ENCODE data around the gene ATAD3A. TPM values are rescaled to one million over a fixed set of nuclear protein-coding genes. Genes with fewer than 3 reads are reported as not detected.

Gene ATAD3A
- total and polyA plus RNA-seq, 9 of the 15 experiments (the other 6 are each of a cell fraction or from before 2014, with no cell fraction given): 0.10 to 173 (median 36.7) TPM

GRCh38 chr1:1511533-1512285 is at the start of gene ATAD3A (continued):
- TF ChIP-seq, protein P1, sequence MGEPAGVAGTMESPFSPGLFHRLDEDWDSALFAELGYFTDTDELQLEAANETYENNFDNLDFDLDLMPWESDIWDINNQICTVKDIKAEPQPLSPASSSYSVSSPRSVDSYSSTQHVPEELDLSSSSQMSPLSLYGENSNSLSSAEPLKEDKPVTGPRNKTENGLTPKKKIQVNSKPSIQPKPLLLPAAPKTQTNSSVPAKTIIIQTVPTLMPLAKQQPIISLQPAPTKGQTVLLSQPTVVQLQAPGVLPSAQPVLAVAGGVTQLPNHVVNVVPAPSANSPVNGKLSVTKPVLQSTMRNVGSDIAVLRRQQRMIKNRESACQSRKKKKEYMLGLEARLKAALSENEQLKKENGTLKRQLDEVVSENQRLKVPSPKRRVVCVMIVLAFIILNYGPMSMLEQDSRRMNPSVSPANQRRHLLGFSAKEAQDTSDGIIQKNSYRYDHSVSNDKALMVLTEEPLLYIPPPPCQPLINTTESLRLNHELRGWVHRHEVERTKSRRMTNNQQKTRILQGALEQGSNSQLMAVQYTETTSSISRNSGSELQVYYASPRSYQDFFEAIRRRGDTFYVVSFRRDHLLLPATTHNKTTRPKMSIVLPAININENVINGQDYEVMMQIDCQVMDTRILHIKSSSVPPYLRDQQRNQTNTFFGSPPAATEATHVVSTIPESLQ (CRISPR knock-in tag; IDR thresholded peaks at IDR 0.05): no peak; the same call in none of the 2 replicates
- no peak for TF ChIP-seq STAT5B (CRISPR knock-in tag; IDR thresholded peaks at IDR 0.05)
- 0 out of 2 replicates have a peak, but pooled peaks have one; percentile 19 for TF ChIP-seq ZNF395 (CRISPR knock-in tag; IDR thresholded peaks at IDR 0.05)
- TF ChIP-seq KAT8 (IDR thresholded peaks at IDR 0.05; ENCODE audit: low read depth): no peak
- no peak for TF ChIP-seq FOXA1 (IDR thresholded peaks at IDR 0.05; ENCODE audit: borderline replicate concordance)
- TF ChIP-seq CBX5 (IDR thresholded peaks at IDR 0.05; ENCODE audit: borderline replicate concordance, low read depth): no peak
- no peak for TF ChIP-seq RHOXF2B (CRISPR knock-in tag; conservative IDR thresholded peaks at IDR 0.05)
- TF ChIP-seq, protein P2, sequence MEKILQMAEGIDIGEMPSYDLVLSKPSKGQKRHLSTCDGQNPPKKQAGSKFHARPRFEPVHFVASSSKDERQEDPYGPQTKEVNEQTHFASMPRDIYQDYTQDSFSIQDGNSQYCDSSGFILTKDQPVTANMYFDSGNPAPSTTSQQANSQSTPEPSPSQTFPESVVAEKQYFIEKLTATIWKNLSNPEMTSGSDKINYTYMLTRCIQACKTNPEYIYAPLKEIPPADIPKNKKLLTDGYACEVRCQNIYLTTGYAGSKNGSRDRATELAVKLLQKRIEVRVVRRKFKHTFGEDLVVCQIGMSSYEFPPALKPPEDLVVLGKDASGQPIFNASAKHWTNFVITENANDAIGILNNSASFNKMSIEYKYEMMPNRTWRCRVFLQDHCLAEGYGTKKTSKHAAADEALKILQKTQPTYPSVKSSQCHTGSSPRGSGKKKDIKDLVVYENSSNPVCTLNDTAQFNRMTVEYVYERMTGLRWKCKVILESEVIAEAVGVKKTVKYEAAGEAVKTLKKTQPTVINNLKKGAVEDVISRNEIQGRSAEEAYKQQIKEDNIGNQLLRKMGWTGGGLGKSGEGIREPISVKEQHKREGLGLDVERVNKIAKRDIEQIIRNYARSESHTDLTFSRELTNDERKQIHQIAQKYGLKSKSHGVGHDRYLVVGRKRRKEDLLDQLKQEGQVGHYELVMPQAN (IDR thresholded peaks at IDR 0.05; ENCODE audit: borderline replicate concordance): peak; percentile 96
- no peak for TF ChIP-seq ZNF217 (CRISPR knock-in tag; IDR thresholded peaks at IDR 0.05)
- no peak for TF ChIP-seq CHAMP1 (IDR thresholded peaks at IDR 0.05)
- TF ChIP-seq CEBPZ (IDR thresholded peaks at IDR 0.05; ENCODE audit: borderline replicate concordance, low read depth, low read length): no peak
- TF ChIP-seq, protein P3, sequence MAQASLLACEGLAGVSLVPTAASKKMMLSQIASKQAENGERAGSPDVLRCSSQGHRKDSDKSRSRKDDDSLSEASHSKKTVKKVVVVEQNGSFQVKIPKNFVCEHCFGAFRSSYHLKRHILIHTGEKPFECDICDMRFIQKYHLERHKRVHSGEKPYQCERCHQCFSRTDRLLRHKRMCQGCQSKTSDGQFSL (CRISPR knock-in tag; IDR thresholded peaks at IDR 0.05): no peak
- TF ChIP-seq, protein P3 (tag; IDR thresholded peaks at IDR 0.05): no peak
- TF ChIP-seq BRCA1 (IDR thresholded peaks at IDR 0.05): no peak
- TF ChIP-seq BRCA1 (CRISPR knock-in tag; IDR thresholded peaks at IDR 0.05): no peak

Data from K562 (cell line).